HG02970 (cell line): ENCODE measurements around the gene CSTF2.
"Not testable (repeated sequence)": the region's sequence is repeated elsewhere in the genome, so short reads cannot be mapped to it uniquely, and the experiment has no call there.

Experiments
- ATAC-seq: cut with Tn5 transposase; IDR thresholded peaks from one replicate; pipeline ENCODE4 v1.9.1; 2021; ENCODE audit warnings: mild to moderate bottlenecking, moderate library complexity, moderate number of reproducible peaks; ENCODE audit not compliant: unreplicated experiment, low FRiP score

The CSTF2 gene, protein sequence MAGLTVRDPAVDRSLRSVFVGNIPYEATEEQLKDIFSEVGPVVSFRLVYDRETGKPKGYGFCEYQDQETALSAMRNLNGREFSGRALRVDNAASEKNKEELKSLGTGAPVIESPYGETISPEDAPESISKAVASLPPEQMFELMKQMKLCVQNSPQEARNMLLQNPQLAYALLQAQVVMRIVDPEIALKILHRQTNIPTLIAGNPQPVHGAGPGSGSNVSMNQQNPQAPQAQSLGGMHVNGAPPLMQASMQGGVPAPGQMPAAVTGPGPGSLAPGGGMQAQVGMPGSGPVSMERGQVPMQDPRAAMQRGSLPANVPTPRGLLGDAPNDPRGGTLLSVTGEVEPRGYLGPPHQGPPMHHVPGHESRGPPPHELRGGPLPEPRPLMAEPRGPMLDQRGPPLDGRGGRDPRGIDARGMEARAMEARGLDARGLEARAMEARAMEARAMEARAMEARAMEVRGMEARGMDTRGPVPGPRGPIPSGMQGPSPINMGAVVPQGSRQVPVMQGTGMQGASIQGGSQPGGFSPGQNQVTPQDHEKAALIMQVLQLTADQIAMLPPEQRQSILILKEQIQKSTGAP

DNA sequence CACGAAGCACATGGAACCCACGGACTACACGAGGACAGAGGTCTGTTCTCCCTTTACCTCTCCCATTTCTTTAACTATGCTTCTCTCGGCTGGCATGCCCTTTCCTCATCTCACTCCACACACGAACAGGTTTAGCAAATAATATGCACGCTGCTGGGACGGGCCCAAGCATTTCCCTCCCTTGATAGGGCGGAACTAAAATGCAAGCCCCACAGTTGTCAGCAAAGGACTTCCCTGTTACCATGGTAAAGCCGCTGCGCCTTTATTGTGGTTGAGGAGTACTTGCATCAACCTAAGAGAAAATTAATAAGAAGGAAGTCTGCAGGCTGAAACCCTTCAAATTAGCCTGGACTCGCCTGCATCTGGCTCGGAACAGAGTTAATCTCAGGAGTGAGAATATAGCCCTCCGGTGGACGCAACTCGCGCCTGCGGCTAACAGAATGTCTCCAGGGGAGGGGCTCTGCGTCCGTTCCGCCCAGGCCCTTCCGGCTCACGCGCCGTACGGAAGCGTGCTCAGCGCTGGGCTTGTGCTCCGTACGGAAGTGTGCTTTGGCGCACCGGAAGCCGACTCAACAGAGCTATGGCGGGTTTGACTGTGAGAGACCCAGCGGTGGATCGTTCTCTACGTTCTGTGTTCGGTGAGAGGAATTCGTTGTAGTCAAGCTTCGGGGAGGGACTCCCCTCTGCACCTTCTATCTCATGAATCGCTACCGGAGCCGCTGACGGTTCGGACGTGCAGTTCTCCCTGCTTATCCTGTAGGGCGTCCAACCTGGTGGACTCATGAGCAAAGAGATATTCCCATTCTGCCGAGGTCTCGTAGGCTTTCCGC, at the start of gene CSTF2:
TSS of gene CSTF2 (plus strand) at position 555 of the 830 bp plus-strand sequence. CDS start at position 581, 26 bp downstream.
- ATAC-seq: peak; percentile 97

DNA sequence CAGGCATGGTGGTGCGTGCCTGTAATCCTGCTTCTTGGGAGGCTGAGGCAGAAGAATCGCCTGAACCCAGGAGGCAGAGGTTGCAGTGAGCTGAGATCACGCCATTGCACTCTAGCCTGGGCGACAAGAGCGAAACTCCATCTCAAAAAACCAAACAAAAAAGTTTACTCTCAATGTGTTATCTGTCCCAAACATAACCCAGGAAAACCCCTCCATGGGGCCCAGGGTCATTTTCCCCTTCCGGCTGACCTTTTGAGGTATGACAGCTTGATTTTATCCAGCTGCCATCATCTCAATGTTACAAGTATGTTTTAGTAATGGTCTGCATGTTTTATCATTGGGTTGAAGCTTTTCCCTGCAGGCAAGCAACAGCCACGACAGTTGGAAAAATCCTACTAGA, 23.8 kb upstream of the CSTF2 start:
- ATAC-seq: not testable (repeated sequence)

DNA sequence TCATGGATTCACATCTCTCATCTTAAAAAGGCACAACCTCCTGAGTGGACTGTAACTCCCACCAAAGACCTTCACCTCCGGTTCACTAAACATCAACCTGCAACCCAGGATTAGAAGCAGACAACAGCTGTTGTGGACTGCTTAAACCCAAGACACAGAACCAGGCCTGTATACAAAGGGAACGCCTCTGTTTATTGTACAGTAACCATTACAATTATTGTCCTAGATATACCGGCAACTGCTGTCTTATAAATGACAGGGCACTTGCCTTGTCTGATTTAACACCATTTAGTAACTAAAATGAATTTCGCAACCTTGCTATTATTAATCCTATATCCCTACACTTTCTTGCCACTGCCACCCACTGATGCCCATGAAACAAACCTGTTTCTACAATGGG, 22.8 kb upstream of the CSTF2 start:
- ATAC-seq: no peak

DNA sequence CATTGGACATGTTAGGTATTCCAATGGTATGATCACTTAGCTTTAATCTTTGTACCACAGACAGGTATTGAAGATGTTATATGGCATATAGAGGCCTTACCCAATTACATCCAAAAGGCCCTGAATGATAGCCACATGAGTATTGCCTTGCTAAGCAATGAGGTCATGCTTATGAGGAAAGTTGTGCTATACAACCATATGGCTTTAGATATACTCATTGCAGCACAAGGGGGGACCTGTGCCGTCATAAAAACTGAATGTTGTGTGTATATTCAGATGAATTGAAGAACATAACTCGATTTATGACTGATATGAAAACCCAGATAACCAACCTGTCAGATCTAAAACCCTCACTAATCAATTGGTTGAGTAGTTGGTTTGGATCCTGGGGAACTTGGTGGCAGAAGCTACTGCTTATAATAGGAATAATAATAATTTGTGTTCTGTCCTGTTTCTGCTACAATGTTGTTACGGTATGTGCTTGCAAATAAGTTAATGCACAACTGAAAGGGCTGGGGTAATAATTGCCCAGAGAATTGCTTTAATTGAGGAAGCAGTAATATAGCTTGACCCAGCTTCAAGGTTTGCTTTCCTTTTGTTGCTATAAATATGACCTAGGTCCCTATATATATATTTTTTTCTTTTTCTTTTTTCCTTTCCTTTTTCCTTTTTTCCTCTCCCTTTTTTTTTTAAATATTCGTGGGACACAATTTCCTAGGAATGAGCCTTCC, 21.5 kb upstream of the CSTF2 start:
- ATAC-seq: no peak

DNA sequence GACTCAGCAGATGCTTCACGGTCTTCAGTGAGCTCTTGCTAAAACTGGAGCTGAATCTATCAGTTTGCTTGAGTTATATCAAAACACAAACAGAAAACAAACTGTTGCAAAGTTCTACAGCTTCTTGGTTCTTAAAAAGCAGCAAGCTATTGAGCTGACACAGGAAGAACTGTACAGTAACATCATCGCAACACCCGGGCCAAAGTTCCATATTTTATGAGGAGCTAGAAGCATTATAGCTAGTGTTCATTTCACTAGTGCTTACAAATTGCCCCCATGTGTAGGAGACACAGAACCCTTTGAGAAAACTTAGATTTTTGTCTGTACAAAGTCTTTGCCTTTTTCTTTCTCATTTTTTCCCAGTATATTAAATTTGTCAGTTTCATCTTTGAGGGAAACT, 17.3 kb upstream of the CSTF2 start:
- no peak for ATAC-seq

DNA sequence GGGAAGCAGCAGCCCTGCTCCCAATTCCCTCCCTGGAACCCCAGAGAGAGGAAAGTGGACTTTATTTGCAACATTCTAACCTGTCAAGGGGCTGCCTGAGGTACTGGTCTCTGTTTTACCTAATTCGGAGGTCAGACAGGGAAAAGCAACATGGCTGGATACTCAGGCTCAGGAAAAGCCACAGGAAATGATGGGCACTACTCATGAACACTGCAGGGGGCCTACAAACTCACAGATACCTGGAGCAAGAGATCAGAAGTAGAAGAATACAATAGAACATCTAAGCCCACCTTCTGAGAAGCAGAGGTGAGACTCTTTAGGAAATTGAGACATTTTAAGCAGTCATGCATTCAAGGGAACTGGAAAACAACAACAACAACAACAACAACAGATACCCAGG, 15.4 kb upstream of the CSTF2 start:
- ATAC-seq: no peak

DNA sequence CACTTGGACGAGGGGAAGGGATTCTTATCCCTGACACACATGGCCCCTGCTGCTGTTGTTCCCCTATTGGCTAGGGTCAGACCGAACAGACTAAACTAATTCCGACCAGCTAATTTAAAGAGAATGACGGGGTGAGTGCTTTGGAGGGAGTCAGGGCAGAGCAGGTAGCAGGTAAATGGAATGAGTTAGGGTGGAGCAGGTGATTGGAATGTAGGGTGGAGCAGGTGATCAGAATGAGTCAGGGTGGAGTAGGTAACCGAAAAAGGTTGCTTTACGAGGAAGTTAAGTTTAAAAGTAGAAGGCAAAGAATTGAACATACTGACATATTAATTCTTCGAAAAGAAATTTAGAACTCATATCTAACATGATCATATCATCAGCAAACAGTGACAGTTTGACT, 11.9 kb upstream of the CSTF2 start:
- not testable (repeated sequence) for ATAC-seq

DNA sequence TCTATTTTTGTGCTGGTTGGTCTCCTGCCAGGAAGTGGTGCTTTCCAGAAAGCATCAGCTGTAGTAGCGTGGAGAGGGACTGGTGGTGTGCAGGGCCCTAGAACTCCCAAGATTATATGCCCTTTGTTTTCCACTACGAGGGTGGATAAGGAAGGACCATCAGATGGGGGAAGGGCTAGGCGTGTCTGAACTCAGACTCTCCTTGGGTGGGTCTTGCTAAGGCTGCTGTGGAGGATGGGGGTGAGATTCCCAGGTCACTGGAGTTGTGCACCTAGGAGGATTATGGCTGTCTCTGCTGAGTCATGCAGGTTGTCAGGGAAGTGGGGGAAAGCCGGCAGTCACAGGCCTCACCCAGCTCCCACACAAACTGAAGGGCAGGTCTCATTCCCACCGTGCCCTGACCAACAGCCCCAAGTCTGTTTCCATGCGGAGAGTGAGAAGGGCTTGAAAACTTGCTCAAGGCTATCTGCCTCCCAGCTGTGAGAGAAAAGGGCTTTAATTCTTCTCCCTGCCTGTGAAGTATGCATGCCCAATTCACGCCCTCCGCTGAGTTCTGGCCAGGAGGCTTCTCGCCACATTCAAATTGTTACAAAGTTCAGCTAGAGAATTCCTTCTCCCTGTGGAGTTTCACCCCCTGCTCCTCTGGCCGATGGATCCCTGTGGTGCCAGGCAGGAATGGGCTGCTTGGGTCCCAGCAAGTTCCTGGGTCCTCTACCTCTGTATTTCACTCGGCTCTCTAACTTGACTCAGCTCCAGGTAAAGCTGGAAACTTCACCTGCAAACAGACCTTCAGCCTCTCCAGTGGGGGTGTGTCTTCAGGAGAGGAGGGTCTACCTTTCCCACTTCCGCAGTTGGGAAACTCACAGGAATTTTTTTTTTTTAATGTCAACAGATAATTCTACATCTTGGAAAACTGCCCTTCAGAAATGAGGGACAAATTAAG, 7.7 kb upstream of the CSTF2 start:
- no peak for ATAC-seq

DNA sequence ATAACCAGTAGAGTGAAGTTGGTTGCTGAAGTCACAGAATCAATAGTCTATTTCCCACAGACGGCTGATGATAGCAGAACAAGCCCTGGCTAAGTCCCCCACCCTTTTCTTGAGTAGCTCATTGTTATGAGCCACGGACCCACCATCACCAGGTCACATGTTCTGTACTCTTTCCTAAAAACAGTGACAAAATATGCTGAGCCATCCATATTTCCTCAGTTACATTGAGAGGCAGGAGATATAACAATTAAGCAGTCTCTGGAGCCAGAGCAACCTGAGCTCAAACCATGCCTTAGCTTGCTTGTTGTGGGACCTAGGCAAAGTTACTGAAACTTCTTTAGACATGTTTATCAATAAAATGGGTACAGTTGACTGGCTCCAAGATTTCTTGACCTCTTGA, 2.9 kb upstream of the CSTF2 start:
- ATAC-seq: no peak

DNA sequence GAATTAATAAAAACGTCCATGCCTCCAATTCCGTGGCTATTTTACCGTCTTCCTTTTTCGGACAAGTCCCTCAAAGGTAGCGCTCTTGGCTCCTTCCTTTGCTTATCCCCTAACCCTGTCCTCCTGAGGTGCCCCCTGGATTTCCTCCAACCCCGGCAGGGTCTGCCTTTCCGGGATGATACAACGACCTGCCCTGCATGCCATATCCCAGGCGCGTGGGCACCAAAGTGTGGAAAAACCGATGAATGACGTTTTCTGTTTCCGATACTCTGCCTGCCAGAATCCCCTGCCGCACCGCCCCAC, 706 bp upstream of the CSTF2 start:
- no peak for ATAC-seq

DNA sequence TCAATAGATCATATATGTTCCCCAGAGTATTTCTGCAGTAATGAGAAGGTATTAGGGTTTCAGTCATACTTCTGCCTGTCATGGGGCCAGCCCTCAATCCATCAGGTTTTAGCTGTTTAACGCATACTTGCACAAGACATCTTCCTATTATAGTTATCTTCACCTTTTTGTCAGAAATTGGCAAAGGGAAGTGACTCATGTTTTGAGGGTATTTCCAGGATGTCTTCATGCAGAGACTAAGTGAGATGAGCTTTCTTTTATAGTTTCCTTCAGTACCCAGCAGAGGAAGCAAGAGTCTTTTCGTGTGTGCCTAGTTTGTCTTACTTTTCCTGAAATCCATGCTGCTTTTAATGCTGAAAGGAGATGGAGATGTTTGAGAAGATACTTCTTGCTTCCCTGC, 9.5 kb downstream of the CSTF2 start:
- ATAC-seq: peak; percentile 70

DNA sequence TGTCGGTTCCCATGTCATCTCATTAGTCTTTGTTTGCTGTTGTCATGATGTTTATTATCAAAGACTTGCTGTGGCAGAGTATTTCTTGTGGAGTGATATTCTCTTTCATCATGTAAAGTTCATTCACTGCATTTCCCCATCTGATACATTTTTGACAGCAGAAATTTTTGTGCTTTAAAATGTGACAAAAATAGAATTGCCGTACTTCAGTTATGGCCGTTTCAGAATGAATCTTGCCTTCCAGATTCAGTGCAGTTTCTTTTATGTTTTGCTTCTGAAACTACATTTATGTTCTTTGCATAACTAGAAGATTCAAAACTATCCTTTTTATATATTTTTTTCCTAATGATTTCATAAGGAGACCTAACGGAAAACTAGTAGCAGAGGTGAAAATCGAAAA, 10.0 kb downstream of the CSTF2 start:
- no peak for ATAC-seq

DNA sequence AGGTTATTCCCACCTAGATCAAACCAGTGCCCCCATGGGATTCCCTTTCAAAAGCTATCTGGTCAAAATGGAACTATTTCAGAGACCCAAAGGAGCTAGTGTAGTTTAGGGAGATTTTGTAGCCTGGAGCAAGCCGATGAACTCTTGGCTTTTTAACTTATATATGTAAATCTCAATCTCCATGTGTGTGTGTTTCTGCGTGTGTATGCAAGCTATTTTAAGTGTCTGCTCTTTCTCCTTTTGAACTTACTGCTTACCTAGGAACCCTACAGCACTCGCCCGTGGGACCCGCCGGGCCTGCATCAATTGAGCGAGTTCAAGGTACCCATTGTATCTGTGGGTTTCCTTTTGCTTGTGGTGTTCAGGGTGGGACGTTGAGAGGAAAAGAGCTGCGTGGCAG, 10.4 kb downstream of the CSTF2 start:
- ATAC-seq: no peak

DNA sequence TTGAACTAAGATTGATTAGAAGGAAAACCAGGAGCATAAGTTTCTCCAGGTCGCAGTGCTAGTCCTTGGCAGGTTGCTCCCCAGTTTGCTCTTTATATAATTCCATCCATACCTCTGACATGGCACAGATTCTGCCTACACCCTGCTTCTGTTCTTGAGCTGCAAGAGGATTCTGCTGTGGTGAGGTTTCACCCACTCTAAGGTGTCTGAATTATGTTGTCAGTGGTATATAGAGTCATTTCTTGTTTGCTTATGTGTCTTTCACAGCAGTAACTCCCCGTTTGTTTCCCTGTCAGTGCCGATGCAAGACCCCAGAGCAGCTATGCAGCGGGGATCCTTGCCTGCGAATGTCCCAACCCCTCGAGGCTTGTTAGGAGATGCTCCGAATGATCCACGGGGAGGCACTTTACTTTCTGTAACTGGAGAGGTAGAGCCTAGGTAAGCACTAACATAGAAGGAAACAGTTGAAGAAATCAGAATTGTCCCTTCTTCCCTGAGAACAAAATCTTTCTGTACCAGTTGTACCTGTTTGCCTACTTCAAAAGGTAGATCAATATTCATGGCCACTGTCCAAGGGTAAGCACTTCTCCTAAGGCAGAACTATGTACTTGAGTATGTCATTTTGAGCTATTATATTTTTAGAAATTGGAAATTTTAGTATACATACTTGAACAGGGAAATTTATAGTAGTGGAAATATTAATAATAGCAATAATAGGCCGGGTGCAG, 11.2 kb downstream of the CSTF2 start:
- ATAC-seq: no peak

DNA sequence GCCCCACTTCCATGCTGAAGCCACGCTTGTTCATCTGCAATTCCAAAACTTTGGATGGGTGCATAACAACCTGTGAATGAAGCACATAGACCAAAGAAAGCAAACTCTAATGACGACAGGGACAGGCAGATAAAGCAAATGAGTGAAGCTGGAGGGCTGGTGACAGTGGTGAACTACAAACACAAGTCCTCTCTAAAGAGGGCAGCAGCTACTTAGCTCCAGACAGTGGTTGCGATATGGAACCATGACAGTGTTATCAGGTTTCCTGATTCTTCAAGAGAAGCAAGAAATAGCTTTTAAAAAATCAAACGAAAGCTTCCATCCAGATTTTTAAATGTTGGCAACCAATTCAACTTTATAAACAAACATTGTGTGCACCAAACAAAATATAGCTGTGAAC, 30.1 kb downstream of the CSTF2 start:
- ATAC-seq: no peak

DNA sequence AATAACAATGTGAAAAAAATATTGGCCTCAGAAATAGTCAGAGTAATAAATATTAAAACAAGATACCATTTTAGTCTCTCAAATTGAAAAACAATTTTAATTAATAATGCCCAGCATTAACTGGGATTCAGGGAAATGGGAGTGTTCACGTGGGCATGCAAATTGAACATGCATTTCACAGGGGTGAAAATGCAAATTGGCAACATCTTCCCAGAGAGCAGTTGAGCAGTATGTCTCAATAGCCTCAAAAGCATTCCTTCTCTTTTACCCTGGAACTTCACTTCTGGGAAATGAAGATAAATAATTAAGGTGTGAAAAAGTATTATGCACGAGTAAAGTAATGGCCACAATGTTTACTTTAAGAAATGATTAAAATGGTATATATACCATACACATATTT, 32.6 kb downstream of the CSTF2 start:
- no peak for ATAC-seq

DNA sequence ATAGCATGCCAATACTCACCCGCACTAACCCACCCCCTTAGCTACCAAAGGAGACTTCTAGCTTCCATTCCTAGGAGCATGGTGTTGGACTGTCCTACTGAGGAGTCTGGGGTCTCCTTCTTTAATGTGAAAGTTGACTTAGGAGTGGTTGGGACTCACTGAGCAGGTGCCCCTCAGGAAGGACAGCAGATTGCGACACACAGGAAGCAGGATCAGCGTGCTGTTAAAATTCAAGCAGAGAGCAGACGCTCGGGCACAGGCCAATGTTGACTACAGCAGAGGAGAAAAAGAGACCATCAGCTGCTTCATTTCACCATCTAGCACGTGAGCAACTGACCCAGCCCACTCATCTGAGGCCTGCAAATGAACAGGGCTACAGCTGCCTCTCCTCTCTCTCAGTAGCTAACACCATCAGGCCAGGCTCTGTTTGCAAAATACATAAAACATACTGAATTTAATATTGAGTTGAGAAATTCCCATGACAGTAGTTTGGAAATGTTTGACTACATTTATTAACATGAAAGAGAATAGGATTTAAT, 43.2 kb downstream of the CSTF2 start:
- no peak for ATAC-seq

DNA sequence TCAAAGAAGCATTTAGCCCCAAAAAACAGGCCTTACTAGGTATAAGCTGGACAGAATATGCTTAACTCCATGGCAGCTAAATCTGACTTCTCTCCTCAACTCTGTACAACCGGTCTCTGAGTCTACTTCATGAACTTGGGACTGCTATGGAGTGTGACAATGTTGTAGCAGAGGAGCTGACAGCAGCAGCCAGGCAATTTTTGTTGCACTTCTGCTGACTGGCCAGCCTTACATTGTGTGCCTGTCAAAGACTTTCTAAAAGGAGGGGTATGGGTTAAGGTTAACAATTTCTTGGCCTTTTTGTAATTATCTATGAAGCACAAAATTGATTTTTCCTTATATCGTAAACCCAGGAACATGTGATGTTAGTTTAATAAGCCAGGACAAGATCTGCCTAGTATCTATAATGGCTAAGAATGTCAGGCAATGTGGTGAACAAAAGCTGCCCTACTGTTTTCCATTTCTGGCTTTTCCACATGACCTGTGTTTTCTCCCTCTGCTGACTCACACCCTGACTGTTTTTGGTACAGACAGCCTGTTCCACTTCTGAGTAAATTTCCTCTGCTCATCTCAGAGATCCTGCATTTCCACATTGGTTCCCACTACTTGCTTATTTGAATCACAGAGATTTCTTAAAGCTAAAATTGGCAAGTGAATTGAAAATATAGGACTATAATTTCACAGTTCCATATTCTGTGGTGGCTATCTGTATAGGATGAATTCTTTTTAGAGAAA, 44.6 kb downstream of the CSTF2 start:
- no peak for ATAC-seq
